ENCODE results near the gene FAM83B. TPM values are rescaled to one million over a fixed set of nuclear protein-coding genes. Genes with fewer than 3 reads are reported as not detected.

The FAM83B gene
- total RNA-seq, 1 donor from 2014 or later, result not detected

GRCh38 chr6:54861905-54862616, 15.5 kb downstream of the FAM83B start:
- Mint-ChIP-seq H3K4me1 (ENCODE audit: low read depth) (no peaks in the 10 kb centered on the region), H3K36me3 (ENCODE audit: low read depth) (no peaks in the 10 kb centered on the region), H3K27me3 (ENCODE audit: low read depth) (peaks cover 13% of the 10 kb centered on the region), H3K4me3 (ENCODE audit: unreplicated experiment) (no peak overlapping the region), H3K27ac (ENCODE audit: unreplicated experiment) (no peak overlapping the region), H3K9me3 (ENCODE audit: low read depth) (no peaks in the 10 kb centered on the region)
- no peak for DNase-seq (ENCODE audit: low spot score)
- no peak for TF ChIP-seq CTCF (IDR thresholded peaks at IDR 0.05)

GRCh38 chr6:54864272-54864671, 17.7 kb downstream of the FAM83B start:
- H3K9me3 Mint-ChIP-seq (ENCODE audit: low read depth), result no peaks in the 10 kb centered on the region
- H3K27me3 Mint-ChIP-seq (ENCODE audit: low read depth), result peaks cover 8% of the 10 kb centered on the region
- H3K4me3 Mint-ChIP-seq (ENCODE audit: unreplicated experiment), result no peak overlapping the region
- DNase-seq (ENCODE audit: low spot score), result no peak
- H3K27ac Mint-ChIP-seq (ENCODE audit: unreplicated experiment), result no peak overlapping the region
- no peak for TF ChIP-seq CTCF (IDR thresholded peaks at IDR 0.05)
- no peaks in the 10 kb centered on the region for H3K36me3 Mint-ChIP-seq (ENCODE audit: low read depth)
- no peaks in the 10 kb centered on the region for H3K4me1 Mint-ChIP-seq (ENCODE audit: low read depth)

- H3K36me3 Mint-ChIP-seq (ENCODE audit: low read depth), result no peaks in the 10 kb centered on the region
- DNase-seq (ENCODE audit: low spot score), result no peak
- no peak overlapping the region for H3K27ac Mint-ChIP-seq (ENCODE audit: unreplicated experiment)
- no peak for TF ChIP-seq CTCF (IDR thresholded peaks at IDR 0.05)
- no peak overlapping the region for H3K4me3 Mint-ChIP-seq (ENCODE audit: unreplicated experiment)
- H3K4me1 Mint-ChIP-seq (ENCODE audit: low read depth), result no peaks in the 10 kb centered on the region
- peaks cover 15% of the 10 kb centered on the region for H3K27me3 Mint-ChIP-seq (ENCODE audit: low read depth)
- no peaks in the 10 kb centered on the region for H3K9me3 Mint-ChIP-seq (ENCODE audit: low read depth)
Measured at GRCh38 chr6:54865091-54865631, 18.6 kb downstream of the FAM83B start.

GRCh38 chr6:54868556-54868955, 22.0 kb downstream of the FAM83B start:
- H3K9me3 Mint-ChIP-seq (ENCODE audit: low read depth), result no peaks in the 10 kb centered on the region
- no peak for DNase-seq (ENCODE audit: low spot score)
- H3K4me1 Mint-ChIP-seq (ENCODE audit: low read depth), result no peaks in the 10 kb centered on the region
- H3K27me3 Mint-ChIP-seq (ENCODE audit: low read depth), result peaks cover 13% of the 10 kb centered on the region
- H3K36me3 Mint-ChIP-seq (ENCODE audit: low read depth), result no peaks in the 10 kb centered on the region
- no peak overlapping the region for H3K4me3 Mint-ChIP-seq (ENCODE audit: unreplicated experiment)
- TF ChIP-seq CTCF (IDR thresholded peaks at IDR 0.05), result no peak
- no peak overlapping the region for H3K27ac Mint-ChIP-seq (ENCODE audit: unreplicated experiment)

- no peak overlapping the region for H3K27ac Mint-ChIP-seq (ENCODE audit: unreplicated experiment)
- no peaks in the 10 kb centered on the region for H3K36me3 Mint-ChIP-seq (ENCODE audit: low read depth)
- DNase-seq (ENCODE audit: low spot score), result no peak
Measured at GRCh38 chr6:54873599-54873998, 27.0 kb downstream of the FAM83B start.

More at GRCh38 chr6:54873599-54873998, 27.0 kb downstream of the FAM83B start:
- no peaks in the 10 kb centered on the region for H3K4me1 Mint-ChIP-seq (ENCODE audit: low read depth)
- H3K9me3 Mint-ChIP-seq (ENCODE audit: low read depth), result no peaks in the 10 kb centered on the region
- H3K27me3 Mint-ChIP-seq (ENCODE audit: low read depth), result peaks cover 16% of the 10 kb centered on the region
- no peak overlapping the region for H3K4me3 Mint-ChIP-seq (ENCODE audit: unreplicated experiment)
- no peak for TF ChIP-seq CTCF (IDR thresholded peaks at IDR 0.05)
